HEK293T (cell line): Measurements from ENCODE around the gene ZSCAN4.
A peak's percentile ranks its signal among the peaks of the same experiment; 100 is the strongest.

Experiments used
- CTCF ChIA-PET: fragments of 350-600 bp; formaldehyde crosslinking; extraction: SDS; loops from one replicate; lab custom pipeline; 2021; ENCODE audit warnings: antibody characterized with exemption, inconsistent platforms; lab: Yijun Ruan, JAX
- POLR2A ChIA-PET: fragments of 350-600 bp; formaldehyde crosslinking; extraction: SDS; loops from one replicate; lab custom pipeline; 2020; ENCODE audit warnings: antibody characterized with exemption, inconsistent platforms; lab: Yijun Ruan, JAX
- DNase-seq: peaks from one replicate; pipeline ENCODE4 v3.0.0; 2012; ENCODE audit warnings: mixed read lengths; ENCODE audit errors: extremely low spot score
- ARNT ChIP-seq: fragments of 450-650 bp; IDR thresholded peaks from 2 replicates; pipeline ENCODE4 v1.6.1; 2017; ENCODE audit warnings: mild to moderate bottlenecking
- BHLHE40 ChIP-seq: fragments of 450-650 bp; IDR thresholded peaks from 2 replicates; pipeline ENCODE4 v1.6.1; 2016; ENCODE audit warnings: mild to moderate bottlenecking, moderate library complexity, borderline replicate concordance
- CTBP1 ChIP-seq: fragments of 450-650 bp; IDR thresholded peaks from 2 replicates; pipeline ENCODE4 v1.6.1; 2016; ENCODE audit warnings: borderline replicate concordance
- ELF4 ChIP-seq: fragments of 450-650 bp; IDR thresholded peaks from 2 replicates; pipeline ENCODE4 v1.6.1; 2017; ENCODE audit warnings: antibody characterized with exemption
- FOXA1 ChIP-seq: fragments of 450-650 bp; IDR thresholded peaks from 2 replicates; pipeline ENCODE4 v1.6.1; 2016; ENCODE audit warnings: mild to moderate bottlenecking
- FOXK2 ChIP-seq: fragments of 450-650 bp; IDR thresholded peaks from 2 replicates; pipeline ENCODE4 v1.6.1; 2016; ENCODE audit warnings: mild to moderate bottlenecking
- FOXM1 ChIP-seq: fragments of 450-650 bp; IDR thresholded peaks from 2 replicates; pipeline ENCODE4 v1.6.1; 2017; ENCODE audit warnings: mild to moderate bottlenecking, borderline replicate concordance
- HDGF ChIP-seq: fragments of 450-650 bp; IDR thresholded peaks from 2 replicates; pipeline ENCODE4 v1.6.1; 2017; ENCODE audit warnings: antibody characterized with exemption, borderline replicate concordance
- L3MBTL2 ChIP-seq: fragments of 450-650 bp; conservative IDR thresholded peaks from 2 replicates; pipeline ENCODE4 v1.6.1; 2016; ENCODE audit warnings: mild to moderate bottlenecking
- LEF1 ChIP-seq: fragments of 450-650 bp; IDR thresholded peaks from 2 replicates; pipeline ENCODE4 v1.6.1; 2017; ENCODE audit warnings: mild to moderate bottlenecking, borderline replicate concordance
- NFRKB ChIP-seq: fragments of 450-650 bp; IDR thresholded peaks from 2 replicates; pipeline ENCODE4 v1.6.1; 2016; ENCODE audit warnings: mild to moderate bottlenecking, moderate library complexity
- PKNOX1 ChIP-seq: fragments of 450-650 bp; IDR thresholded peaks from 2 replicates; pipeline ENCODE4 v1.6.1; 2016
- SP1 ChIP-seq: fragments of 450-650 bp; IDR thresholded peaks from 2 replicates; pipeline ENCODE4 v1.6.1; 2017
- SUZ12 ChIP-seq: fragments of 450-650 bp; IDR thresholded peaks from 2 replicates; pipeline ENCODE4 v1.6.1; 2016; ENCODE audit warnings: mild to moderate bottlenecking
- TARDBP ChIP-seq: fragments of 450-650 bp; IDR thresholded peaks from 2 replicates; pipeline ENCODE4 v1.6.1; 2016
- ZNF384 ChIP-seq: fragments of 450-650 bp; IDR thresholded peaks from 2 replicates; pipeline ENCODE4 v1.6.1; 2016

The ZSCAN4 gene

DNA sequence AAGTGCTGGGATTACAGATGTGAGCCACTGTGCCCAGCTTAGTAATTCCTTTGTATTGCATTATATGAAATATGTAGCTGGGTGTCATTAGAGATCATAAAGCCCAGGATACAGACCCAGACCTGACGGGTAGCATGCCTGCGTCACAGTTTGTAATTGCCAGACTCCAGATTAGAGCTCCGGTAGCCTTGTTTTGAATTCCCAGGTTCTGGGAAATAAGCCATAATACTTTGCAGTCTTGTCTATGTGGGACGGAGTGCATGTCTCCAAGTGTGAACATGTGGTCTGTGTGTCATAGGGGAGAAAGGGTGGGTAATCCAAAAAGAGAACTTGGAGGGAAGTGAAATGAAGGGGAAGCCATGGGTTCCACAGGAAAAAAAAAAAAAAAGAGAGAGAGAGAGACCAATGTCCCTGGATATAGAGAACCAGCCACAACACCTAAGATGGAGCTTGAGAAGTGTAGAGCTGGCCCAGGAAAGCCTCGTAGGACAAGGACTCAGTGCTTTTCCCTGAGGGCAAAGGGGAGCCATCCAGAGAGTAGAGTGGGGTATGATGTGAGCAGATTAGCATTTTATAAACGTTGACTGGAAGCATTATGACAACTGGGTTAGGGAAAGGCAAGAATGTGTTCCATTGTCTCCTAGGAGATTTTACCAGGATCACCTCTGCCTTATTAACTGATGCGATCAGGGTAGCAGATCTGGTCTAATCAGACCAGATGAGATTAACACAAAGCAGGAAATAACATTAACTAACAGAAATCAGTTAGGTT lies 2.6 kb downstream of the ZSCAN4 start:
- ChIA-PET POLR2A (interaction anchor here (1.4 kb wide), 1 partner anchor 11 kb away, joined by 6 read pairs; the partner anchor contains the start of gene ZNF551), CTCF (no interaction called here)
- TF ChIP-seq ARNT, result no peak
- no peak for TF ChIP-seq FOXA1

DNA sequence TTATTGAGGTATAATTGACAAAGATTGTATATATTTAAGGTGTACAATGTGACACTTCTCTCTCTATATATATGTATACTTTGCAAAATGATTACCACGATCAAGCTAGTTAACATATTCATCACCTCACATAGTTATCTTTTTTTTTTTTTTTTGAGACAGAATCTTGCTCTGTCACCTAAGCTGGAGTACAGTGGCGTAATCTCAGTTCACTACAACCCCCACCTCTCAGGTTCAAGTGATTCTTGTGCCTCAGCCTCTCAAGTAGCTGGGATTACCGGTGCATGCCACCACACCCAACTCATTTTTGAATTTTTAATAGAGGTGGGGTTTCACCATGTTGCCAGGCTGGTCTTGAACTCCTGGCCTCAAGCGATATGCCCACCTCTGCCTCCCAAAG lies 3.7 kb downstream of the ZSCAN4 start:
- ChIA-PET CTCF (no interaction called here), POLR2A (interaction anchor here (0.8 kb wide), 1 partner anchor 9 kb away, joined by 3 read pairs; the partner anchor contains the start of gene ZNF551)
- no peak for DNase-seq
- no peak for TF ChIP-seq FOXA1
- TF ChIP-seq ELF4, result no peak
- TF ChIP-seq LEF1, result no peak
- no peak for TF ChIP-seq HDGF
- TF ChIP-seq PKNOX1, result no peak
- no peak for TF ChIP-seq ZNF384
- TF ChIP-seq SUZ12, result no peak
- no peak for TF ChIP-seq SP1
- TF ChIP-seq TARDBP, result no peak
- TF ChIP-seq CTBP1, result no peak

More for the DNA sequence above, 2.6 kb downstream of the ZSCAN4 start:
- DNase-seq, result no peak

DNA sequence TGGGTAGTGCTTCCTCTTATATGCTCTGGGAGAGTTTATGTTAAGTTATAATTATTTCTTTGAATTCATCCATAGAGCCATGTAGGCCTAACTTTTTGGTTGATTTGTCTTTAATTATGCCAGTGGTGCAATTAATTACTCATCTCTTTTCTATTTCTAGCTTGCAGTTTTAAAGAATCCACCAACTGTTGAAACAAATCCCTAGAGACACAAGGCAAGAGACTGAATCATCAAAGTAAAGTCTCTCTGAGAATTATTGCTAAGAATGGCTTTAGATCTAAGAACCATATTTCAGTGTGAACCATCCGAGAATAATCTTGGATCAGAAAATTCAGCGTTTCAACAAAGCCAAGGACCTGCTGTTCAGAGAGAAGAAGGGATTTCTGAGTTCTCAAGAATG lies 7.1 kb downstream of the ZSCAN4 start:
- TF ChIP-seq BHLHE40 (no peak), SUZ12 (no peak), ZNF384 (no peak), NFRKB (no peak), FOXK2 (no peak), L3MBTL2 (no peak), FOXA1 (no peak), ARNT (no peak), CTBP1 (no peak), SP1 (no peak), LEF1 (no peak)
- CTCF ChIA-PET, result no interaction called here
- POLR2A ChIA-PET, result no interaction called here
- DNase-seq, result no peak

DNA sequence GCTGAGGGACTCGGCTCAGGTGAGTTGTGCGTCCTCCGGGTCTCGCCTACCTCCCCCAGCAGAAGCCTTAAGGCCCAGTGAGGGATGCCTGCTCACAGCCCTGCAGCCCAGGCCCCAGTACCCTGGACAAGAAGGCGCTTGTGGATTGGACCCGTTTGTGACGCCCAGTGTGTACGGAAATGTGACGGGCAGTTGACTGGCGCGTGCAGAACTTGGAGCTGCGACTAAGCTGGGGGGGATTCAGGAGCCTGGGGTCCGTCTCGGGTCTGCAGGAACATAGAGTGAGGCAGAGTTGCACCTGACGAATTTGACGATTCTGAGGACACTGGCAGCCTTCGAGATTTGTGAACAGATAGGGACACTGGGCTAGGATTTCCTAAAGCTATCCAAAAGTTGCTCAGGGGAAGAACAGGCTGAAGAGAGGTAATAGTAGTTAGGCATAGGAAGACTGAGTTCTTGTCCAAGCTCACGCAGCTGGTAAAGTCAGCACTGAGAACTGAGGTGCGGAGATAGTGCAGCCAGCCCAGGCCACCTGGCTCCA lies 13.6 kb downstream of the ZSCAN4 start:
- POLR2A ChIA-PET, result interaction anchor here (0.9 to 1.7 kb wide), 12 partner anchors 8 to 837 kb away, joined by 3 to 9 read pairs (median 4); partner anchors contain the start of genes ZBTB45, ZNF211, ZNF606 and ZNF749
- TF ChIP-seq L3MBTL2, result peak; percentile 77
- no peak for TF ChIP-seq FOXM1
- no peak for DNase-seq
- CTCF ChIA-PET, result no interaction called here

DNA sequence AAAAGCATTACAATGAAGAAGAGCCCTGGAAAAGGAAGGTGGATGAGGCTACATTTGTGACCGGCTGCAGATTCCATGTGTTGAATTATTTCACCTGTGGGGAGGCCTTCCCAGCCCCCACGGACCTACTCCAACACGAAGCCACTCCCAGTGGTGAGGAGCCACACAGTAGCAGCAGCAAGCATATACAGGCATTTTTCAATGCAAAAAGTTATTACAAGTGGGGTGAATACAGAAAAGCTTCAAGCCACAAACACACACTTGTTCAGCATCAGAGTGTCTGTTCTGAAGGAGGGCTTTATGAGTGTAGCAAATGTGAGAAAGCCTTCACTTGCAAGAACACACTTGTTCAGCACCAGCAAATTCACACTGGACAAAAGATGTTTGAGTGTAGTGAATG lies 18.0 kb downstream of the ZSCAN4 start:
- TF ChIP-seq LEF1 (no peak), CTBP1 (no peak), FOXA1 (no peak), NFRKB (no peak), L3MBTL2 (no peak), ZNF384 (no peak), SUZ12 (no peak), PKNOX1 (no peak), ARNT (no peak), TARDBP (no peak), FOXM1 (no peak), SP1 (no peak), ELF4 (no peak), HDGF (no peak), FOXK2 (no peak), BHLHE40 (no peak)
- ChIA-PET CTCF (no interaction called here), POLR2A (no interaction called here)
- DNase-seq, result no peak

DNA sequence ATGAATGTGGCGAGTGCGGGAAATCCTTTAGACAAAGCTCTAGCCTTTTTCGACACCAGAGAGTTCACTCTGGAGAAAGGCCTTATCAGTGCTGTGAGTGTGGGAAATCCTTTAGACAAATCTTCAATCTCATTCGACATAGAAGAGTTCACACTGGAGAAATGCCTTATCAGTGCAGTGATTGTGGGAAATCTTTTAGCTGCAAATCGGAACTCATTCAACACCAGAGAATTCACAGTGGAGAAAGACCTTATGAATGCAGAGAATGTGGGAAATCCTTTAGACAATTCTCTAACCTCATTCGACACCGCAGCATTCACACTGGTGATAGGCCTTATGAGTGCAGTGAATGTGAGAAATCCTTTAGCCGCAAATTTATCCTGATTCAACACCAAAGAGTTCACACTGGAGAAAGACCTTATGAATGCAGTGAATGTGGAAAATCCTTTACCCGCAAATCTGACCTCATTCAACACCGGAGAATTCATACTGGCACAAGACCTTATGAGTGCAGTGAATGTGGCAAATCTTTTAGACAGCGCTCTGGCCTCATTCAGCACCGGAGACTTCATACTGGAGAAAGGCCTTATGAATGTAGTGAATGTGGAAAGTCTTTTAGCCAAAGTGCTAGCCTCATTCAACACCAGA lies 18.8 kb downstream of the ZSCAN4 start:
- TF ChIP-seq PKNOX1 (no peak), FOXK2 (no peak), LEF1 (no peak), HDGF (no peak), ZNF384 (no peak)
- no peak for DNase-seq
- ChIA-PET POLR2A (no interaction called here), CTCF (no interaction called here)
